K562 (cell line): Measurements from ENCODE around the gene PALM3. TPM values are rescaled to one million over a fixed set of nuclear protein-coding genes. Genes with fewer than 3 reads are reported as not detected.
A peak's percentile ranks its signal among the peaks of the same experiment; 100 is the strongest.

Experiments used
- ERF ChIP-seq: fragments of 450-650 bp; formaldehyde crosslinking; IDR thresholded peaks from 2 replicates; pipeline ENCODE4 v1.4.0; 2020; ENCODE audit warnings: mild to moderate bottlenecking, mixed read lengths
- FOXJ3 ChIP-seq: sonication (generic); formaldehyde crosslinking; IDR thresholded peaks from 2 replicates; pipeline ENCODE4 v1.4.0; 2020; ENCODE audit warnings: mild to moderate bottlenecking, missing genetic modification reagents
- HLTF ChIP-seq: fragments of 450-650 bp; IDR thresholded peaks from 2 replicates; pipeline ENCODE4 v1.6.1; 2016
- IRF2 ChIP-seq: sonication (generic); formaldehyde crosslinking; IDR thresholded peaks from 2 replicates; pipeline ENCODE4 v1.8.1; 2022; ENCODE audit warnings: mild to moderate bottlenecking, missing genetic modification reagents
- MTA3 ChIP-seq: fragments of 450-650 bp; formaldehyde crosslinking; IDR thresholded peaks from 2 replicates; pipeline ENCODE4 v1.6.1; 2017; ENCODE audit warnings: mild to moderate bottlenecking, borderline replicate concordance
- polyA plus RNA-seq, 8 experiments: library from polyadenylated mRNA; depleted of rRNA in 4 of 8; stranded (reverse) in 5 of 8; unstranded in 3 of 8; fragments of >200 nt; fragmentation: Nextera tagmentation in 2 of 8; fragmentation: Illumina TruSeq in 1 of 8; extraction: Ambion mirVana in 2 of 8; extraction: Trizol in 1 of 8; gene quantifications; 2 replicates each; pipeline versions ENCODE4 v1.2.1 to v1.2.3, GENCODE V29; 2011 to 2014; ENCODE audit warnings: inconsistent platforms in 1 of 8, missing spikeins in 1 of 8
- total RNA-seq, 7 experiments: library from RNA; depleted of rRNA in 6 of 7; stranded (reverse); fragments of >200 nt in 6 of 7; fragmentation: Illumina TruSeq in 2 of 7; extraction: Trizol in 2 of 7; gene quantifications; 2 replicates each; pipeline versions ENCODE4 v1.2.1 to v1.2.3, GENCODE V29; 2011 to 2021; ENCODE audit warnings: low replicate concordance in 1 of 7
- TF ChIP-seq, protein P1 (sequence below): fragments of 250-450 bp; sonication (Bioruptor Pico); IDR thresholded peaks from 2 replicates; pipeline ENCODE4 v1.8.0; 2021; ENCODE audit warnings: moderate library complexity, mild to moderate bottlenecking, inconsistent platforms
- TF ChIP-seq, protein P2 (sequence below), 2 experiments: fragments of 200-800 bp in 1 of 2; sonication (Bioruptor generic) in 1 of 2; sonication (generic) in 1 of 2; formaldehyde crosslinking in 1 of 2; IDR thresholded peaks in 1 of 2; conservative IDR thresholded peaks in 1 of 2; 2 replicates each; pipeline versions ENCODE4 v1.5.0 to v1.6.1; 2016 to 2020; ENCODE audit warnings: missing compliant biosample characterization in 1 of 2, missing genetic modification characterization in 1 of 2, missing genetic modification reagents in 1 of 2
- TF ChIP-seq, protein P3 (sequence below): sonication (generic); formaldehyde crosslinking; IDR thresholded peaks from 2 replicates; pipeline ENCODE4 v1.8.0; 2022; ENCODE audit warnings: mild to moderate bottlenecking, missing genetic modification reagents
- TF ChIP-seq, protein P4 (sequence below): fragments of 250-450 bp; sonication (Bioruptor Pico); IDR thresholded peaks from 2 replicates; pipeline ENCODE4 v1.8.0; 2022; ENCODE audit warnings: moderate library complexity, mild to moderate bottlenecking, inconsistent platforms
- TF ChIP-seq, protein P5 (sequence below): fragments of 450-650 bp; IDR thresholded peaks from 2 replicates; pipeline ENCODE4 v1.6.1; 2018; ENCODE audit not compliant: partially characterized antibody
- TF ChIP-seq, protein P6 (sequence below): fragments of 250-450 bp; sonication (Bioruptor Pico); IDR thresholded peaks from 2 replicates; pipeline ENCODE4 v1.8.0; 2021; ENCODE audit warnings: mild to moderate bottlenecking, moderate library complexity

Gene PALM3
- total and polyA plus RNA-seq, 9 of the 15 experiments (the other 6 are each of a cell fraction or from before 2014, with no cell fraction given) = 0.07 to 9.3 (median 3.3) TPM

DNA sequence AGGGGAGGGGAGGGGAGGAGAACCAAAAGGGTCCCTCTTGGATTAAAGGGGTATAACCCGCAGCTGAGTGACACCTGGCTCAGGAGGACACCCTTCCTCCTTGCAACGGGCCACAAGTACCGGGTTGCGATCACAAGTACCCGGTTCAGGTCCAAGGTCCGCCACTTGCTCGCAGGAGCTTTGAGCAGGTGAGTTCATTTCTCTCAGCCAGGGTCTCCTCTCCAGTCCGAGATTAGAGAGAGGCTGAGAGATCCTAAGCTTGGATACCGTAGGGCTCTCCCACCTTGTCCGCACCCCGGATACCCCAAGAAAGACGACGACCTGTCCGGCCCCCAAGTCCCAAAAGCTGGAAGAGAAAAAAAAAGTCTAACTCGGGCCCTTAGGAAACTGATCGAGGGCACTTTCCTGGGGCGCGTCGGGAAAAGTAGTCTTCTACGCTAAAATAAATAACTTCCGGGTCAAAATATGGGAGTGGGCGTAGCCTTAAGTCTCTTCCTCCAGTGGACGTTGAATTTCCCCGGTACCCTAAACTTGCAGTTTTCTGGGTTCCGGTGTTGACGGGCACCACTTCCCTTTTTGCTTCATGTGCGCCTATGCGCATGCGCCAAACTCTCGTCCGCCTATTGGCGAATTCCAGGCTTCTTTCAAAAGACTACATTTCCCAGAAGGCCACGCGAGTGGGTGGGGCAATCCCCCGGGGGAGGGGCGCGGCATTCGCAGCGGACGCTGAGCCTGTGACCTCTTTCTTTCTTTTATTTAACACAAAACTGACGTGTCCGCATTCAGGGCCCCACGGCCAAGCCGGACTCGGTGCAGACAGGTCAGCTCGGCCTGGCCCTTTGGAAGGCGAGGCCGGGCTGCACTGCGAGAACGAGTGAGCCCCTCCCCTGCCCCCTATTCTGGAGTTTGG is 19.3 kb upstream of the PALM3 start (continued):
- TF ChIP-seq, protein P1, sequence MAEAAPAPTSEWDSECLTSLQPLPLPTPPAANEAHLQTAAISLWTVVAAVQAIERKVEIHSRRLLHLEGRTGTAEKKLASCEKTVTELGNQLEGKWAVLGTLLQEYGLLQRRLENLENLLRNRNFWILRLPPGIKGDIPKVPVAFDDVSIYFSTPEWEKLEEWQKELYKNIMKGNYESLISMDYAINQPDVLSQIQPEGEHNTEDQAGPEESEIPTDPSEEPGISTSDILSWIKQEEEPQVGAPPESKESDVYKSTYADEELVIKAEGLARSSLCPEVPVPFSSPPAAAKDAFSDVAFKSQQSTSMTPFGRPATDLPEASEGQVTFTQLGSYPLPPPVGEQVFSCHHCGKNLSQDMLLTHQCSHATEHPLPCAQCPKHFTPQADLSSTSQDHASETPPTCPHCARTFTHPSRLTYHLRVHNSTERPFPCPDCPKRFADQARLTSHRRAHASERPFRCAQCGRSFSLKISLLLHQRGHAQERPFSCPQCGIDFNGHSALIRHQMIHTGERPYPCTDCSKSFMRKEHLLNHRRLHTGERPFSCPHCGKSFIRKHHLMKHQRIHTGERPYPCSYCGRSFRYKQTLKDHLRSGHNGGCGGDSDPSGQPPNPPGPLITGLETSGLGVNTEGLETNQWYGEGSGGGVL (CRISPR knock-in tag) = no peak
- TF ChIP-seq MTA3 = 0 out of 2 replicates have a peak, but pooled peaks have one; percentile 42
- TF ChIP-seq FOXJ3 (CRISPR knock-in tag) = no peak
- no peak for TF ChIP-seq ERF (CRISPR knock-in tag)
- no peak for TF ChIP-seq HLTF
- TF ChIP-seq, protein P2, sequence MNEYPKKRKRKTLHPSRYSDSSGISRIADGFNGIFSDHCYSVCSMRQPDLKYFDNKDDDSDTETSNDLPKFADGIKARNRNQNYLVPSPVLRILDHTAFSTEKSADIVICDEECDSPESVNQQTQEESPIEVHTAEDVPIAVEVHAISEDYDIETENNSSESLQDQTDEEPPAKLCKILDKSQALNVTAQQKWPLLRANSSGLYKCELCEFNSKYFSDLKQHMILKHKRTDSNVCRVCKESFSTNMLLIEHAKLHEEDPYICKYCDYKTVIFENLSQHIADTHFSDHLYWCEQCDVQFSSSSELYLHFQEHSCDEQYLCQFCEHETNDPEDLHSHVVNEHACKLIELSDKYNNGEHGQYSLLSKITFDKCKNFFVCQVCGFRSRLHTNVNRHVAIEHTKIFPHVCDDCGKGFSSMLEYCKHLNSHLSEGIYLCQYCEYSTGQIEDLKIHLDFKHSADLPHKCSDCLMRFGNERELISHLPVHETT (CRISPR knock-in tag; conservative IDR thresholded peaks at IDR 0.05 in 1 of 2, IDR thresholded peaks at IDR 0.05 in 1 of 2) = peak in 1 of 2 experiments; percentile 96; a peak in 2 of 4 replicates
- TF ChIP-seq, protein P3, sequence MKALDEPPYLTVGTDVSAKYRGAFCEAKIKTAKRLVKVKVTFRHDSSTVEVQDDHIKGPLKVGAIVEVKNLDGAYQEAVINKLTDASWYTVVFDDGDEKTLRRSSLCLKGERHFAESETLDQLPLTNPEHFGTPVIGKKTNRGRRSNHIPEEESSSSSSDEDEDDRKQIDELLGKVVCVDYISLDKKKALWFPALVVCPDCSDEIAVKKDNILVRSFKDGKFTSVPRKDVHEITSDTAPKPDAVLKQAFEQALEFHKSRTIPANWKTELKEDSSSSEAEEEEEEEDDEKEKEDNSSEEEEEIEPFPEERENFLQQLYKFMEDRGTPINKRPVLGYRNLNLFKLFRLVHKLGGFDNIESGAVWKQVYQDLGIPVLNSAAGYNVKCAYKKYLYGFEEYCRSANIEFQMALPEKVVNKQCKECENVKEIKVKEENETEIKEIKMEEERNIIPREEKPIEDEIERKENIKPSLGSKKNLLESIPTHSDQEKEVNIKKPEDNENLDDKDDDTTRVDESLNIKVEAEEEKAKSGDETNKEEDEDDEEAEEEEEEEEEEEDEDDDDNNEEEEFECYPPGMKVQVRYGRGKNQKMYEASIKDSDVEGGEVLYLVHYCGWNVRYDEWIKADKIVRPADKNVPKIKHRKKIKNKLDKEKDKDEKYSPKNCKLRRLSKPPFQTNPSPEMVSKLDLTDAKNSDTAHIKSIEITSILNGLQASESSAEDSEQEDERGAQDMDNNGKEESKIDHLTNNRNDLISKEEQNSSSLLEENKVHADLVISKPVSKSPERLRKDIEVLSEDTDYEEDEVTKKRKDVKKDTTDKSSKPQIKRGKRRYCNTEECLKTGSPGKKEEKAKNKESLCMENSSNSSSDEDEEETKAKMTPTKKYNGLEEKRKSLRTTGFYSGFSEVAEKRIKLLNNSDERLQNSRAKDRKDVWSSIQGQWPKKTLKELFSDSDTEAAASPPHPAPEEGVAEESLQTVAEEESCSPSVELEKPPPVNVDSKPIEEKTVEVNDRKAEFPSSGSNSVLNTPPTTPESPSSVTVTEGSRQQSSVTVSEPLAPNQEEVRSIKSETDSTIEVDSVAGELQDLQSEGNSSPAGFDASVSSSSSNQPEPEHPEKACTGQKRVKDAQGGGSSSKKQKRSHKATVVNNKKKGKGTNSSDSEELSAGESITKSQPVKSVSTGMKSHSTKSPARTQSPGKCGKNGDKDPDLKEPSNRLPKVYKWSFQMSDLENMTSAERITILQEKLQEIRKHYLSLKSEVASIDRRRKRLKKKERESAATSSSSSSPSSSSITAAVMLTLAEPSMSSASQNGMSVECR (CRISPR knock-in tag) = no peak; the same call in 1 of the 2 replicates
- no peak for TF ChIP-seq IRF2 (CRISPR knock-in tag)
- TF ChIP-seq, protein P4, sequence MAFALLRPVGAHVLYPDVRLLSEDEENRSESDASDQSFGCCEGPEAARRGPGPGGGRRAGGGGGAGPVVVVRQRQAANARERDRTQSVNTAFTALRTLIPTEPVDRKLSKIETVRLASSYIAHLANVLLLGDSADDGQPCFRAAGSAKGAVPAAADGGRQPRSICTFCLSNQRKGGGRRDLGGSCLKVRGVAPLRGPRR (CRISPR knock-in tag) = no peak
- TF ChIP-seq, protein P5, sequence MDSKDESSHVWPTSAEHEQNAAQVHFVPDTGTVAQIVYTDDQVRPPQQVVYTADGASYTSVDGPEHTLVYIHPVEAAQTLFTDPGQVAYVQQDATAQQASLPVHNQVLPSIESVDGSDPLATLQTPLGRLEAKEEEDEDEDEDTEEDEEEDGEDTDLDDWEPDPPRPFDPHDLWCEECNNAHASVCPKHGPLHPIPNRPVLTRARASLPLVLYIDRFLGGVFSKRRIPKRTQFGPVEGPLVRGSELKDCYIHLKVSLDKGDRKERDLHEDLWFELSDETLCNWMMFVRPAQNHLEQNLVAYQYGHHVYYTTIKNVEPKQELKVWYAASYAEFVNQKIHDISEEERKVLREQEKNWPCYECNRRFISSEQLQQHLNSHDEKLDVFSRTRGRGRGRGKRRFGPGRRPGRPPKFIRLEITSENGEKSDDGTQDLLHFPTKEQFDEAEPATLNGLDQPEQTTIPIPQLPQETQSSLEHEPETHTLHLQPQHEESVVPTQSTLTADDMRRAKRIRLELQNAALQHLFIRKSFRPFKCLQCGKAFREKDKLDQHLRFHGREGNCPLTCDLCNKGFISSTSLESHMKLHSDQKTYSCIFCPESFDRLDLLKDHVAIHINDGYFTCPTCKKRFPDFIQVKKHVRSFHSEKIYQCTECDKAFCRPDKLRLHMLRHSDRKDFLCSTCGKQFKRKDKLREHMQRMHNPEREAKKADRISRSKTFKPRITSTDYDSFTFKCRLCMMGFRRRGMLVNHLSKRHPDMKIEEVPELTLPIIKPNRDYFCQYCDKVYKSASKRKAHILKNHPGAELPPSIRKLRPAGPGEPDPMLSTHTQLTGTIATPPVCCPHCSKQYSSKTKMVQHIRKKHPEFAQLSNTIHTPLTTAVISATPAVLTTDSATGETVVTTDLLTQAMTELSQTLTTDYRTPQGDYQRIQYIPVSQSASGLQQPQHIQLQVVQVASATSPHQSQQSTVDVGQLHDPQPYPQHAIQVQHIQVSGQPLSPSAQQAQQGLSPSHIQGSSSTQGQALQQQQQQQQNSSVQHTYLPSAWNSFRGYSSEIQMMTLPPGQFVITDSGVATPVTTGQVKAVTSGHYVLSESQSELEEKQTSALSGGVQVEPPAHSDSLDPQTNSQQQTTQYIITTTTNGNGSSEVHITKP = peak; percentile 86
- TF ChIP-seq, protein P6, sequence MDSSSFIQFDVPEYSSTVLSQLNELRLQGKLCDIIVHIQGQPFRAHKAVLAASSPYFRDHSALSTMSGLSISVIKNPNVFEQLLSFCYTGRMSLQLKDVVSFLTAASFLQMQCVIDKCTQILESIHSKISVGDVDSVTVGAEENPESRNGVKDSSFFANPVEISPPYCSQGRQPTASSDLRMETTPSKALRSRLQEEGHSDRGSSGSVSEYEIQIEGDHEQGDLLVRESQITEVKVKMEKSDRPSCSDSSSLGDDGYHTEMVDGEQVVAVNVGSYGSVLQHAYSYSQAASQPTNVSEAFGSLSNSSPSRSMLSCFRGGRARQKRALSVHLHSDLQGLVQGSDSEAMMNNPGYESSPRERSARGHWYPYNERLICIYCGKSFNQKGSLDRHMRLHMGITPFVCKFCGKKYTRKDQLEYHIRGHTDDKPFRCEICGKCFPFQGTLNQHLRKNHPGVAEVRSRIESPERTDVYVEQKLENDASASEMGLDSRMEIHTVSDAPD (CRISPR knock-in tag) = no peak
